ENCODE measurements around the gene LRP11. TPM values are rescaled to one million over a fixed set of nuclear protein-coding genes. Genes with fewer than 3 reads are reported as not detected.

LRP11 gene
- total RNA-seq = 125 and 158 TPM in 2 replicates

GRCh38 chr6:149863698-149864577 is at the start of gene LRP11:
TSS of gene LRP11 (minus strand) at chr6:149864359. CDS start at chr6:149864020, 339 bp downstream.

DNA sequence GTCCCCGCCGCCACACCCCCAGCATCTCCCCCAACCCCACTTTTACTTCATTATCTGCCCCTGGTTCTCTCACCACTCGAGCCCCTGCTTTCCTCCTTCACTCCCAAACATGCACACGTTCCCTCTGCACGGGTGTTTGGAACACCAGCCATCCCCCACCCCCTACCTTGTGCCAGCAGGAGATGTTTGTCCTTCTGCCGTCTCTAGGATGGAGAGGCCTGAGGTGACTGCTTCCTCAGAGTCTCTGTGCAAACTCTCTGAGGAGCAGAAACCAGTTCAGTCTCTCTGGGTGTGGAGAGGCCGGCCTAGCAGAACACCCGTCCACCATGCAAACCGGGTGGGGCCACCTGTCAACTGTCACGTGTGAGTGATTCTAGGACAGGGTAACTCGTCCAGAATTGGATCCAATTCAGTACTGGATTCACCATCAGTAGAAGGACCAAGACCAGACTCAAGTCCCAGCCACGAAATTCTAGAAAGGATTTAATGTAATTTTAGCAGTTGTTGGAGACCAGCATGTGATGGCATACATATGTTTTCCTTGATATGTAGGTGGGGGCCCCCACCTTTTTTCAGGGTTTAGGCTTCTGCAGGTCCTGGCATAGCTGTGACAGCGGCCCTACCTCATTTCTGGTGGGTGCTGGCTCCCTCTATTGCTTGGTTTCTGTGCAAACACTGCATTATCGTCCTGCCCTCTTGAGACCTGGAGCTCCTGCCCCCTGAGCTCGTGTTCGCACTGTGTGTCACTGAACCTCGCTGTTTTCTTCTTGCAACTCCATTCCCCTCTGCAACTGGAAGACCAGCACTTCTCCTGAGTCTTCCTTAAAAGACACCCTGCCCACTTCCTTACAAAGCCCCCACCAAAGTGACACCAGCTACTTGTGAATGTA is 33.9 kb upstream of the LRP11 start, which contains the start of gene RAET1E:
Gene RAET1E (minus strand): TSS at position 259 of the 890 bp plus-strand sequence. CDS start 7,212 bp downstream, outside the sequence.

Other genes starting within 250 kb of the LRP11 start
- gene KATNA1, start 215.6 kb downstream of the LRP11 start, total RNA-seq = 27.3 and 30.7 TPM in 2 replicates
- 8.8 and 11.1 TPM in 2 replicates for gene LATS1, start 146.3 kb downstream of the LRP11 start, total RNA-seq
- 16.9 and 31.1 TPM in 2 replicates for gene NUP43, start 117.8 kb downstream of the LRP11 start, total RNA-seq
- gene PCMT1, start 114.6 kb downstream of the LRP11 start, total RNA-seq = 96.8 and 230 TPM in 2 replicates
- 2.2 and 4.8 TPM in 2 replicates for gene RAET1E, start 33.8 kb upstream of the LRP11 start, total RNA-seq
- gene RAET1G, start 58.8 kb upstream of the LRP11 start, total RNA-seq = 5.7 and 5.8 TPM in 2 replicates
- gene ULBP2, start 77.7 kb upstream of the LRP11 start, total RNA-seq = 0.99 and 2.5 TPM in 2 replicates
- gene ULBP1, start 99.6 kb upstream of the LRP11 start, total RNA-seq = 0.44 and 0.50 TPM in 2 replicates
- not detected in 2 replicates for gene RAET1L, start 161.2 kb upstream of the LRP11 start, total RNA-seq
- gene ULBP3, start 204.8 kb upstream of the LRP11 start, total RNA-seq = 12.6 and 28.4 TPM in 2 replicates

Data from smooth muscle cell of trachea (primary cell).